ENCODE measurements around the gene SYNE2.
"Not testable (repeated sequence)": the region's sequence is repeated elsewhere in the genome, so short reads cannot be mapped to it uniquely, and the experiment has no call there.

The SYNE2 gene

DNA sequence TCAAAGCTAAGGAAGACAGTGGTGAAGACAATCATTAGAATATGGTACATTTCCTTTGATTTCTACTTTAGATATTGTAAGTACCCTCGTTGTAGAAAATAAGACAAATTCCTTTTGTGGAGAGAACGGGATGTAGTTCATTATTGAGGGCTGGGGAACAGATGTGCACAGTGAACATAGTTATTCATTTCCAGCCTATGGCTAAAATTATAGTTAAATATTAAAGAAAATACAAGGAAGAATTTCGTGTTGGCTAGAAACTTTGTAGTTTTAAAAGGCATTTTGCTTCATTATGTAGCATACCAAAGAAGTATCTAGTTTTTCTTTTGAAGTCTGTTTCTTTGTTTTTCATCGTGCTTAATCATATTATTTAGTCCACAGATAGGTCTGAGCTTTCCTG is 239.5 kb downstream of the SYNE2 start:
- no peak for DNase-seq

DNA sequence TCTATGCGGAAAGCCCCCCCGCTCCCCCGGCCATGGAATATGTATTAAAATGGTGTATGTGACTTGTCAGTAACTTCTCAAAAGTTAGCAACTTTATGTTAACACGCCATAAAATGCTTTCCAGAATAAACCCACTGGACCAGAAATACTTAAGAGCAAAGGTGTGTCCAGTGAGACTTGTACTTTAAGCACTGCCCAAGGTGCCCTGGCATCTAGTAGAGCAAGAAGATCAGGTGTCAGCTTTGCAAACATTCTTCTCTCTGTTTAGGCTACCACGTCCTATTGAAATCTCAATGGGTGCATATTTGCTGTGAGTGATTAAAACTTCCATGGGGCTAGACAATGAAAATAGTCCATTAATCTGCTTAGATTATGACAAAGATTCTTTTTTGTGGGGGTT is 240.1 kb downstream of the SYNE2 start:
- no peak for DNase-seq

DNA sequence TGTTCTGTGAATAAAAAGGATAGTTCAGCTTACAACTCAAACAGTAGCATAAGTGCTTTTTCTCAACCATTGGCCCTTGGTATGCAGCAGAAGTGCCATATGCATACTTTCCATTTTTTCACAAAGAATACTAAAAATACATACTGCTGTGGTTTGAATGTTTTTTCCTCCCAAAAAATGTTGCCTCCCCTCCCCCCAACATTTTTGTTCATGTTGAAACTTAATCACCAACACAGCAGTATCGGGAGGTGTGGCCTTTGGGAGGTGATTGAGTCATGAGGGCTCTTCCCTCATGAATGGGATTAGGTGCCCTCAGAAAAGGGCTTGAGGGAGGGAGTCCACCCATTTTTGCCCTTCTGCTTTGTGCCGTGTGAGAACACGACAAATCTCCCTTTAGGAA is 242.8 kb downstream of the SYNE2 start:
- no peak for DNase-seq

DNA sequence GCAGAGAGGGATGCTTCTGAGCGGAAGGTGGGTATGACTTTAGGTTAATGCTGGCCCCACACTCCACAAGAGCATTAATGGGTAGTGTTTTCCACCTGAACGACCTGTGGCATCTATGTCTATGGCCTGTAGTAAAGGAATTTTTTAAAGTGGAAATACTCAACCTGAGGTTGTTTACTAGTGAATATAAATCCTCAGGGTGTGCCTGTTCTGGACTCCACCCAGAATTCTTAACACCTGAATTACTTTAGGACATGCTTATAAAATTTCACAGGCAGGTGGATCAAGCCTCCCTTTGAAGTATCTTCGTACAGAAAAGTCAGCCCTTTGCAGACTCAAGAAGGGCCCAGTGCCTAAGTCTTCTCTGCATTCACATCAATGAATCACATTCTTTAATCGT is 245.3 kb downstream of the SYNE2 start:
- no peak for DNase-seq

GRCh38 chr14:64107438-64107837 is 254.6 kb downstream of the SYNE2 start:
- DNase-seq, result no peak

DNA sequence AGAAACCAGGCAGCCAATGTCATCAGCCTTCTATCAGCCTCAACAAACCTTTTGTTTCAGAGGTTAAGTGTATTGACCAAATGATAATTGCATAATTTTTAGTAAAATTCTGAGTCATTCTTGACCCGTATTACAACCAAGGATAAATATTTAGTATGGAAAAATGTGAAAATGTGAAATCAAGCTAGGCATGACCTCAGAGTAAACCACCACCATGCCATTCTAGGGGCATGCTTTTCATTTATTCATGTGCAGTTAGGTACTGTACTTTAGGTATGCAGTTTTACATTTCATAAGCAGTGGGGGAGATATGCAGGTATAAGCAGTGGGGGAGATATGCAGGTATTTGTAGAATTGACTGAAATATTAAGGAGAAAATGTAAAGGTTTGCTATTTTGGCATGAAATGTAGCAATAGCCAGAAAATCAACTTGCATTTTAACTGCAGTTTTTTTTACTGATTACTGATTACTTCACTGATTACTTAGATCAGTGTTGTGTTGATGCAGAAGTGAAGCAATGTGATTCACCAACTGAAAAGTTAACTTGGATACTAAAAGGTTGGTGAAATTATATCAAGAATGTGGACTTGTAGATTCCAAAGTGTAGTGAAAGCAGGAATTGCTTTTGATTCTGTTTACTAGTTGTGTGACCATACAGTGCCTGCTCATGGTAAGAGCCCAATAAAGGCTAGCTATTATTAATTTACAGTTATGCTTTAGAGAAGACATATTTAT is 257.2 kb downstream of the SYNE2 start:
- DNase-seq, result no peak

GRCh38 chr14:64110802-64111201 is 258.0 kb downstream of the SYNE2 start:
- DNase-seq, result no peak

DNA sequence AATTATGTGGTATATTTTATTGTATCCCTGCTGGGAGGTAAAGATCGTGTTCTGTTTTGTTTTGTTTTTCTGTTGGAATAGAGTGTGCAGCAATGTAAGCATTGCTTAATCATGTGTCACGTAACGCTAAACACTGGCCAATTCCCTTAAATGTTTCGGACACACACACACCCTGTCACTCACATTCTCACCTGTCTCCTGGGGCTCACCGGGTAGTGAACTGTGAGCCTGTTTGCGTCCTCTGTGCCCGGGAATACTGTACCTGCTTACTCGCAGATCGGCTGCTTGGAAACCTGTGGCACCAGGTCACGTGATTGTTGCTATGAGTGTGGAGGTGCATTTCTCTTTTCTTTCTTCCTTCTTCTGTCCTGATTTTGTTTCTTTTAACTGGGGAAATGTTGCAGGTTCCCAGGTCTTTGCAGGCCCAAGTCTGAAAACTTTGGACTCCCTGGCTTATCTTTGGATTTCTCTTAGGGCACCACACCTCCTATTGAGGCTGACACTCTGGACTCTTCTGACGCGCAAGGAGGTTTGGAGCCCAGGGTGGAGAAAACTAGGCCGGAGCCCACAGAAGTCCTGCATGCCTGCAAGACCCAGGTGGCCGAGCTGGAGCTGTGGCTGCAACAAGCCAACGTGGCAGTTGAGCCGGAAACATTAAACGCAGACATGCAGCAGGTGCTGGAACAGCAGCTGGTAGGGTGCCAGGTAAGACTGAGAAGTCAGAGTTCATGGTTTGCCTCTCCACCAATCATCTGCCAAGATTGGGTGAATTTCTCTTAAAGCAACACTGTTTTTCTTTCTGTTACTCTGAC is 260.3 kb downstream of the SYNE2 start:
- no peak for DNase-seq

DNA sequence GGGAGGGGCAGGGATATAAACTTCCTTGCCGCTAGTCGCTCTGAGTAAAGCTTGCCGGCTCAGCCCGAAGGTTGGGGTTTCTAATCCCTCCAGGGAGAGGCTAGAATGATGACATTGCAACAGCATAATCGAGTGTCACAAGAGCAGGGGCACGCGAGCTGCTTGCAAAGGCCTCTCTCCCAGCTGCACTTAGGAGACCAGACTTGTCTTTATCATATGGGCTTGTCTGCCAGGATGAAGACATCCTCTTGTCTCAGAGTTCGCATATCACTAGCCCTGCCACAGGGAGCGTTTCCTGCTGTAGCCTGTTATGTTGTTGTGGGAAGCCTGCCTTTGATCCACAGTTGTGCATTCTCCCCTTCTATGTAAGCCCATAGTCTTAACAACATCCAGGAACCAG is 261.4 kb downstream of the SYNE2 start:
- no peak for DNase-seq

GRCh38 chr14:64114796-64115195 is 262.0 kb downstream of the SYNE2 start:
- no peak for DNase-seq

GRCh38 chr14:64115401-64115800 is 262.6 kb downstream of the SYNE2 start:
- DNase-seq, result no peak

DNA sequence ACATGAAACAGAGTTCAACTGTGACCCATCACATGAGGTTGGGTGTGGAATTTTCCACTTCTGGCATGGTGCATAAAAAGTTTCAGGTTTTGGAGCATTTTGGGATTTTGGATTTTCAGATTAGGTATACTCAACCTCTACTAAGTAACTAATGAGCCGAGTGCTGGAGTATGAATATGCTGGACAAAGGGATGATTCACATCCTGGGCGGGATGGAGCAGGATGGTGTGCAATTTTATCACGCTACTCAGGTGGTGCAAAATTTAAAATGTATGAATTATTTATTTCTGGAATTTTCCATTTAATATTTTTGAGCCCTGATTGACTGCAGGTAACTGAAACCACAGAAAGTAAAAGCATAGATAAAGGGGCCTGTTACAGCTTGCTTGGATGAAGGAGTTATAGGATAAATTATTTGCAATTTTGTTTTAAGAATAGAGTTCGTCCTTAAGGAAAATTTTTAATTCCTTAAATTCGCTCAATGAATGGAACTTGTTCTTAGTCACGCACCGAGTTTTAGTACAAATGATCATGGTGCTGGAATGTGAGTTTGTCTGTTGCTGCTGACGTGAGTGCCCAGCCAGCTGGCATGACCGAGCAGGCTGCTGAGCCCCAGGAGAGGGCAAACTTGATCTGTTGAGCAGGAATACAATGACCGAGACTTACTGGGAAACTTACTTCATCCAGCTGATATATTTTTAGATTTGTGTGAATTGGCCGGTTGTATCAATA is 265.0 kb downstream of the SYNE2 start:
- no peak for DNase-seq

DNA sequence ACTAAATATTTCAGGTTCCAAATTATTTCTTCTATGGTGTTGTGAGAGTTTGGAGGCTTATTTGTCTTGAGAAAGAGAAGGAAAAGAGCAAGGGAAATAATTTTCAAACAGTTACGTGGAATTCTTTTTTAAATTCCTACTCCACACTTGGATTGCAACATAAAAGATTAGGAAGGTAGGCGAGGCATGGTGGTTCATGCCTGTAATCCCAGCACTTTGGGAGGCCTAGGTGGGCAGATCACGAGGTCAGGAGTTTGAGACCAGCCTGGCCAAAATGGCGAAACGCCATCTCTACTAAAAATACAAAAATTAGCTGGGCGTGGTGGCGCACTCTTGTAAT is 265.6 kb downstream of the SYNE2 start:
- DNase-seq, result not testable (repeated sequence)

GRCh38 chr14:64118892-64119291 is 266.1 kb downstream of the SYNE2 start:
- no peak for DNase-seq

GRCh38 chr14:64119500-64119899 is 266.7 kb downstream of the SYNE2 start:
- no peak for DNase-seq

DNA sequence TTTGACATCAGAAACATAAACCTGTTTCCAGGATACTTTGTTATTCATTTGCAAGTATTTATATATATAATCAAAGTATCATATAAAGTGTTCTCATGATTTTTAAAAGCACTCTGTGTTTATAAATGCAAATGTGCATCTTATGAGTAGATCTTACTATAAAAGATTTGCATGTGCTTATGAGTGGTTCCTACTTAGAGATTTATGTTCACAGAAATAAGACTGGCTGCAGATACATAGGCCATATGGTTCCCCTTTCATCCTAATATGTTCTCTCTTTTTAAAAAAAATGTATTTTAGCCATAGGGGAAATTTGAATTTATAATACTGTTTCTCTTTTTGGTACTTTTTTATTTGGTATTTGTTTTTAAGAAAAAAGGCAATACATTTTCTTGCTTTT is 267.2 kb downstream of the SYNE2 start:
- DNase-seq, result no peak

DNA sequence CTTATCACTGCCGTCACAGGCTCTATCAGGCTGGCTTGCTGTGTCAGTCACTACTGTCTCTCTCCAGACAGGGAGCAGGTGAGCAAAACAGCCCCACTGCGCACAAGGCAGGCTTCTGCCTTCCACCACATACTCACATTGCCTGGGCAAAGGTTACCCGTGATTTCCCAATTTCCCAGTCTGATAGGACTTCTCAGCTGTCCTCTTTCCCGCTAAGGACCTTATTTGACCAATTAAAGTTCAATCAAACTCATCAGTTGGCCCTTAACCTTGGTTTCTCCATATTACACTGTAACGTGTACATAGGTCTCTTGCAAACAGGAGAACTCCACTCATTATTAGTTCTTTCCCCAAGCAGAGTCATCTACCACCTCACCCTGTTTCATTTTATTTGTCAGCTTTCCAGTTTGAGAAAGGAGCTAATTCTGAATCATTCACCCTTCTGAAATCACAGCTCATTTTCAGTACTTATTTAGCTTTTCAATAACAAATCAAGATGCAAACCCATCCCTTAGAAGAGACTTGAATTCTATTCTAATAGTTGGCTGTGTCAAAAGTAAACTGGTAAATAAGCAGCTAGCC is 270.5 kb downstream of the SYNE2 start:
- no peak for DNase-seq

DNA sequence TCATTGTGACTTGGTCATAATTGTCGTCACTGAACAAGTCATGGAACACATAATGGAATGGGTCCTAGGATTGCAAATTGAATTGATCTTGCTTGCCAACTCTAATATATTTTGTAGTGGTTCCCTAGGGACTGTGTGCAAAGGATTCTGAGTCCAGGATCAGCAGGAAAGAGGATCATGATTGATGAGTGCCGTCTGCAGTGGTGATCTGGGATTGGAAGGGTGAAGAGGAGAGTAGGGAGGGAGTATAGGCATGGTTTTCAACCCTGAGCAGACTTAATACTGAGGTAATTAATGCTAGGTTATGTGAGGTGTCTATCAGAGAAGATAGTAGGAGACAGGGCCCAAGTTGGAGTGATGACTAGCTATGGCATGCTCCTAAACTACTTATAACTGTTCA is 272.5 kb downstream of the SYNE2 start:
- DNase-seq, result no peak

DNA sequence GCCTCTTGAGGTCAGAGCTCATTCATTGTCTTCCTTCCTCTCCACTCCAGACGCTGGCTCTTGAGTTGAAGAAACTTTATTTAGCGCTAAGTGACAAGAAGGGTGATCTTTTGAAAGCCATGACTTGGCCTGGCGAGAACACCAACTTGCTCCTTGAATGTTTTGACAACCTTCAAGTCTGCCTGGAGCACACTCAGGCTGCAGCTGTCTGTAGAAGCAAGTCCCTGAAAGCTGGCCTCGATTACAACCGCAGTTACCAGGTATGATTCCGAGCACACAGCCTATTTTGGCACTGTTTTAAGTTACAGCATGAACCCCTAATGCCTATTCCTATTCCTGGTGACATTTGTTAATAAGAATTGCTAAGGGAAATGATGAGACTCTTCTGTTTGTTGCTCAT is 273.7 kb downstream of the SYNE2 start:
- DNase-seq, result no peak

GRCh38 chr14:64137657-64138290 is 285.0 kb downstream of the SYNE2 start:
- no peak for DNase-seq

DNA sequence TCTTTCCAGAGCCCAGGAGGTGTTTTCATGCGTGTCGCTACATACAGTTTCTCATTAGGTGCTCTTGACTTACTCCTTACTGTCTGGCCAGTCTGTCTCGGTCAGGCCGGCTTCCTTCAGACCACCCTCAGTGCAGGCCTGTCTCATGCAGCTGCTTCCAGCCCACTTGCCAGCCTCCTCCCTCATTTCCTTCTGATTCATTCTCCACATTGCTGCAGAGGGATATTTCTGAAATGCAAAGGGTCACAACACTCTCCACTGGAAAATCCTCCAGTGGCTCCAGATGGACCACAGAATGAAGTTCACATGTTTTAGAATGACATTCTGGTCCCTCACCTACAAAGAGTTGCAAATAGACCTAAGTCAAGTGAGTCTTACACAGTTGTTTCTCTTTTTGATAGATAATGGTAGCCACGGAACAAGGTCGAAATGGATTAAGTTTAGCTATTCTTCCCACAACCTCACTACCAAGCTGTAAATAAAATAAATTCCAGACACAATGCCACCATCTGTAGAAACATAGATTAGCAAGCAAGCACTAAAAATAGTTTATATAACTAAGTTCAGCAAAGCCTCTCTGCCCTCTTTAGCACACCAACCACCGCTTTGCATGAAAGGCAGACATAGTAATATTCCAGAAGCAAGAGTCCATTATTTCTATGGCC is 294.5 kb downstream of the SYNE2 start:
- no peak for DNase-seq

GRCh38 chr14:64149921-64150320 is 297.1 kb downstream of the SYNE2 start:
- DNase-seq, result no peak

DNA sequence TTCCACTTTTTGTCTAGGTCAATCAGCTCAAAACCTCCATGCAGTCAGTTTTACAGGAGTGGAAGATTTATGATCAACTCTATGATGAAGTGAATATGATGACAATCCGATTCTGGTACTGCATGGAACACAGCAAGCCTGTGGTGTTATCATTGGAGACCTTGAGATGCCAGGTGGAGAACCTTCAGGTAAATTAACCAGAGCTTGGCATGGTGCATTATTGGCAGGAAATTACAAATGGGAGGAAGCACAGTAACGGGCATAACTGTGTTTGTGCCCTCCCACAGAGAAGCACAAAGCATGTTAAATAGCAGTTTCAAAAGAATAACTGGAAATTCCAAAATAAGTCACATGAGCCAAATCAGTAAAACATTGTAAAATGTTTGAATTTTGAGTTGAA is 305.8 kb downstream of the SYNE2 start:
- DNase-seq, result no peak
